ENCODE data around the gene TUBA4B. TPM values are rescaled to one million over a fixed set of nuclear protein-coding genes. Genes with fewer than 3 reads are reported as not detected.
A peak's percentile ranks its signal among the peaks of the same experiment; 100 is the strongest.

TUBA4B gene
- total RNA-seq, 1 experiment from 2014 or later, result not detected

DNA sequence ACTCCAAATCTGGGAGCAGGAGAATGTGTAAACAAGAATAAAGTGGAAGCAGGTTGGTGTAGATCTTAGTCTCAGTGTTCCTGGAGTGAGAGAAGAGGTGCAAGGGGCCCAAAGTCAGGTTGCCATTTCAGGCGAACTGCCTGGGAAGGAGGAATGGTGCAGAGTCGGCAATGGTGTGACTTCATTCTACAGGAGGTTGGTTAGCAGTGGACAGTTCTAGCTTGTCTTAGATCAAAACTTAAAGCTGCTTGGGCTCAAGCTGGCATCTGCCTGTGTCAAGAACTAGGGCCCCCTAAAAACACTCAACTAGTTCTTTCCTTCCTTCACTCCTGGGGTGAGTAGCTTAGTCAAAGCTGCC, 4.2 kb upstream of the TUBA4B start:
- H3K79me2 ChIP-seq (ENCODE audit: insufficient read depth, low read length), result no peaks in the 10 kb centered on the region
- Mint-ChIP-seq H3K9me3 (no peaks in the 10 kb centered on the region), H3K4me1 (peaks cover 33 to 43% of the 10 kb centered on the region in 2 experiments), H3K27ac (peak overlapping the region in 2 of 3 experiments; percentile 76 to 81; a peak in 5 of 7 replicates), H3K27me3 (ENCODE audit: low read depth) (peaks cover 30% of the 10 kb centered on the region), H3K4me3 (peak overlapping the region in 1 of 2 experiments; percentile 35; a peak in 2 of 5 replicates), H3K36me3 (ENCODE audit: insufficient read depth in 1 of 3, low read depth in 3 of 3) (peaks cover 9 to 24% (median 23%) of the 10 kb centered on the region in 3 experiments; a peak in 6 of 7 replicates)
- H2BK20ac ChIP-seq (ENCODE audit: low read depth, low read length, poor library complexity, severe bottlenecking), result no peak overlapping the region
- no peak overlapping the region for H3K4ac ChIP-seq (ENCODE audit: low read depth, low read length)
- no peak overlapping the region for H3K23ac ChIP-seq (ENCODE audit: insufficient read length, low read depth, low read length)
- H2BK15ac ChIP-seq (ENCODE audit: low read depth, low read length), result no peak overlapping the region
- no peak overlapping the region; the same call in 1 of the 2 replicates for H3K14ac ChIP-seq (ENCODE audit: insufficient read depth, low read length)
- no peaks in the 10 kb centered on the region for H4K20me1 ChIP-seq (ENCODE audit: control insufficient read depth, insufficient read depth, insufficient read length)
- no peak overlapping the region for H2BK120ac ChIP-seq (ENCODE audit: low read depth, low read length, poor library complexity, severe bottlenecking)
- no peaks in the 10 kb centered on the region for H3K27me3 ChIP-seq (ENCODE audit: insufficient read depth, low read length)
- no peak overlapping the region for H3K56ac ChIP-seq (ENCODE audit: insufficient read length, low read depth, low read length)
- no peak overlapping the region for H2AFZ ChIP-seq (ENCODE audit: low read length)
- H3K18ac ChIP-seq (ENCODE audit: insufficient read length, low read depth, low read length), result no peak overlapping the region
- TF ChIP-seq, protein P1, sequence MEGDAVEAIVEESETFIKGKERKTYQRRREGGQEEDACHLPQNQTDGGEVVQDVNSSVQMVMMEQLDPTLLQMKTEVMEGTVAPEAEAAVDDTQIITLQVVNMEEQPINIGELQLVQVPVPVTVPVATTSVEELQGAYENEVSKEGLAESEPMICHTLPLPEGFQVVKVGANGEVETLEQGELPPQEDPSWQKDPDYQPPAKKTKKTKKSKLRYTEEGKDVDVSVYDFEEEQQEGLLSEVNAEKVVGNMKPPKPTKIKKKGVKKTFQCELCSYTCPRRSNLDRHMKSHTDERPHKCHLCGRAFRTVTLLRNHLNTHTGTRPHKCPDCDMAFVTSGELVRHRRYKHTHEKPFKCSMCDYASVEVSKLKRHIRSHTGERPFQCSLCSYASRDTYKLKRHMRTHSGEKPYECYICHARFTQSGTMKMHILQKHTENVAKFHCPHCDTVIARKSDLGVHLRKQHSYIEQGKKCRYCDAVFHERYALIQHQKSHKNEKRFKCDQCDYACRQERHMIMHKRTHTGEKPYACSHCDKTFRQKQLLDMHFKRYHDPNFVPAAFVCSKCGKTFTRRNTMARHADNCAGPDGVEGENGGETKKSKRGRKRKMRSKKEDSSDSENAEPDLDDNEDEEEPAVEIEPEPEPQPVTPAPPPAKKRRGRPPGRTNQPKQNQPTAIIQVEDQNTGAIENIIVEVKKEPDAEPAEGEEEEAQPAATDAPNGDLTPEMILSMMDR (conservative IDR thresholded peaks at IDR 0.05), result no peak
- WGBS (ENCODE audit: extremely low coverage, insufficient read length, low lambda C conversion rate), result no CpG with 5 or more reads among the region's 2 CpGs
- H2BK5ac ChIP-seq (ENCODE audit: insufficient read length, low read length), result no peak overlapping the region
- H2AK5ac ChIP-seq (ENCODE audit: insufficient read length, low read length), result no peak overlapping the region
- H3K4me2 ChIP-seq (ENCODE audit: insufficient read depth, insufficient read length, low read length), result no peak overlapping the region
- H3K79me1 ChIP-seq (ENCODE audit: insufficient read depth, low read depth, low read length, poor library complexity, severe bottlenecking), result no peaks in the 10 kb centered on the region
- H3K9me3 ChIP-seq (ENCODE audit: control insufficient read depth, low read depth, low read length), result no peaks in the 10 kb centered on the region
- H2BK12ac ChIP-seq (ENCODE audit: insufficient read length, low read depth, low read length), result no peak overlapping the region
- H3K27ac ChIP-seq (ENCODE audit: insufficient read length, low read depth, low read length), result no peak overlapping the region
- no peak overlapping the region for H4K5ac ChIP-seq (ENCODE audit: insufficient read length, low read depth, low read length)
- peaks cover 5% of the 10 kb centered on the region for H3K4me1 ChIP-seq (ENCODE audit: insufficient read depth, low read length)
- H3T11ph ChIP-seq (ENCODE audit: low read length), result no peak overlapping the region
- H4K91ac ChIP-seq (ENCODE audit: insufficient read length, low read depth, low read length), result no peak overlapping the region
- DNase-seq, result no peak
- H4K8ac ChIP-seq (replicated peaks; ENCODE audit: insufficient read length, low read depth, low read length), result no peak overlapping the region
- peaks cover 14% of the 10 kb centered on the region for H3K23me2 ChIP-seq (ENCODE audit: insufficient read length, low read depth, low read length, poor library complexity, severe bottlenecking)
- peak overlapping the region; percentile 6 for H3K9ac ChIP-seq (ENCODE audit: extremely low read depth, insufficient read length, low read length)
